HEK293T (cell line): ENCODE data around the gene PAK2.
A peak's percentile ranks its signal among the peaks of the same experiment; 100 is the strongest.
"Not testable (repeated sequence)": the region's sequence is repeated elsewhere in the genome, so short reads cannot be mapped to it uniquely, and the experiment has no call there.

ENCODE experiments used
- CTCF ChIA-PET: fragments of 350-600 bp; formaldehyde crosslinking; extraction: SDS; loops from one replicate; lab custom pipeline; 2021; ENCODE audit warnings: antibody characterized with exemption, inconsistent platforms; lab: Yijun Ruan, JAX
- POLR2A ChIA-PET: fragments of 350-600 bp; formaldehyde crosslinking; extraction: SDS; loops from one replicate; lab custom pipeline; 2020; ENCODE audit warnings: antibody characterized with exemption, inconsistent platforms; lab: Yijun Ruan, JAX
- DNase-seq: peaks from one replicate; pipeline ENCODE4 v3.0.0; 2012; ENCODE audit warnings: mixed read lengths; ENCODE audit errors: extremely low spot score
- ARNT ChIP-seq: fragments of 450-650 bp; IDR thresholded peaks from 2 replicates; pipeline ENCODE4 v1.6.1; 2017; ENCODE audit warnings: mild to moderate bottlenecking
- BHLHE40 ChIP-seq: fragments of 450-650 bp; IDR thresholded peaks from 2 replicates; pipeline ENCODE4 v1.6.1; 2016; ENCODE audit warnings: mild to moderate bottlenecking, moderate library complexity, borderline replicate concordance
- CTBP1 ChIP-seq: fragments of 450-650 bp; IDR thresholded peaks from 2 replicates; pipeline ENCODE4 v1.6.1; 2016; ENCODE audit warnings: borderline replicate concordance
- ELF4 ChIP-seq: fragments of 450-650 bp; IDR thresholded peaks from 2 replicates; pipeline ENCODE4 v1.6.1; 2017; ENCODE audit warnings: antibody characterized with exemption
- FOXA1 ChIP-seq: fragments of 450-650 bp; IDR thresholded peaks from 2 replicates; pipeline ENCODE4 v1.6.1; 2016; ENCODE audit warnings: mild to moderate bottlenecking
- FOXK2 ChIP-seq: fragments of 450-650 bp; IDR thresholded peaks from 2 replicates; pipeline ENCODE4 v1.6.1; 2016; ENCODE audit warnings: mild to moderate bottlenecking
- FOXM1 ChIP-seq: fragments of 450-650 bp; IDR thresholded peaks from 2 replicates; pipeline ENCODE4 v1.6.1; 2017; ENCODE audit warnings: mild to moderate bottlenecking, borderline replicate concordance
- HDGF ChIP-seq: fragments of 450-650 bp; IDR thresholded peaks from 2 replicates; pipeline ENCODE4 v1.6.1; 2017; ENCODE audit warnings: antibody characterized with exemption, borderline replicate concordance
- L3MBTL2 ChIP-seq: fragments of 450-650 bp; conservative IDR thresholded peaks from 2 replicates; pipeline ENCODE4 v1.6.1; 2016; ENCODE audit warnings: mild to moderate bottlenecking
- LEF1 ChIP-seq: fragments of 450-650 bp; IDR thresholded peaks from 2 replicates; pipeline ENCODE4 v1.6.1; 2017; ENCODE audit warnings: mild to moderate bottlenecking, borderline replicate concordance
- NFRKB ChIP-seq: fragments of 450-650 bp; IDR thresholded peaks from 2 replicates; pipeline ENCODE4 v1.6.1; 2016; ENCODE audit warnings: mild to moderate bottlenecking, moderate library complexity
- PKNOX1 ChIP-seq: fragments of 450-650 bp; IDR thresholded peaks from 2 replicates; pipeline ENCODE4 v1.6.1; 2016
- SP1 ChIP-seq: fragments of 450-650 bp; IDR thresholded peaks from 2 replicates; pipeline ENCODE4 v1.6.1; 2017
- SUZ12 ChIP-seq: fragments of 450-650 bp; IDR thresholded peaks from 2 replicates; pipeline ENCODE4 v1.6.1; 2016; ENCODE audit warnings: mild to moderate bottlenecking
- TARDBP ChIP-seq: fragments of 450-650 bp; IDR thresholded peaks from 2 replicates; pipeline ENCODE4 v1.6.1; 2016
- ZNF384 ChIP-seq: fragments of 450-650 bp; IDR thresholded peaks from 2 replicates; pipeline ENCODE4 v1.6.1; 2016

The PAK2 gene

DNA sequence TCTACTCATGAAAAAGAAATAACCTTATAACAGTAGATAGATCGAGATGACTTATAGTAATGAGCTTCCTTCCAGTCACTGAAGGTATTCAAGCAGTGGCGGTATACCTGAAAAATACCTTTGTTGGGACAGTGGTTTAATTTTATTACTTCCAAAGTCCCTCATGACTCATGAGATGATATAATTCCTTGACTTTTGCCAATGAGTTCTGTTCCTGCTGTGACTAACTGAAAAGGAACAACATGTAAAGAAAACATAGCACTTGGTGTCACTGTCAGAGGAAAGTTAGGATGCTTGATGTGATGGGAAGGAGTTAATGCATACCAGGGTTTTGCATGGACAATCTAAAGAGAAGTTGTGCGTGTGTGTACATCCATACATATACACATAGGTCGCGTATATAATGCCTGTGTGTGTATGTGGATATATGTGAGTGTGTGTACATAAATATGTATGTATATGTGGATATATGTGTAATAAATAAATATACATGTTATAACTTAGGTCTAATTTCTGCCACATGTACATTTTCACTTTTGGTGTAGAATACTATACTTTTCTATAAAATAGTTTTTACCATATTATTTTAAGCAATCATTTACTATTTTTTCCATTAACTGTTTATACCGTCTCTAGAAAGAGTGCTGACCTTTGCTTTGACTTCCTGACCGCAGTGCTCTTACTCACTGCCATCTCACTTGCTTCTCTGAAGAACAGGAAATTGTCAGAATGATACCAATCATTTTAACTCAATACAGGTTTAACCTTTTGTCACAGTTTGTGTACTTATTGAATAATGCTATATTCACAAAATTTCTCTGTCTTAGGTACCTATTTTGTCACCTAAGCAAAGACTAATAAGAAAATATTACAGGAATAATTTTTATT lies 12.6 kb upstream of the PAK2 start:
- TF ChIP-seq TARDBP = no peak
- TF ChIP-seq HDGF = no peak
- no peak for TF ChIP-seq BHLHE40
- TF ChIP-seq ARNT = no peak
- no peak for TF ChIP-seq PKNOX1
- no peak for TF ChIP-seq NFRKB
- TF ChIP-seq LEF1 = no peak
- TF ChIP-seq SUZ12 = no peak
- no peak for TF ChIP-seq FOXM1
- TF ChIP-seq ELF4 = no peak
- TF ChIP-seq ZNF384 = no peak
- TF ChIP-seq CTBP1 = no peak
- no peak for TF ChIP-seq FOXK2
- no peak for TF ChIP-seq FOXA1
- no peak for TF ChIP-seq SP1
- ChIA-PET CTCF (no interaction called here), POLR2A (no interaction called here)
- no peak for DNase-seq

GRCh38 chr3:196735751-196736150 lies 3.9 kb upstream of the PAK2 start:
- TF ChIP-seq SP1 (no peak), L3MBTL2 (no peak), NFRKB (no peak), LEF1 (no peak)
- POLR2A ChIA-PET = no interaction called here
- CTCF ChIA-PET = no interaction called here
- no peak for DNase-seq

DNA sequence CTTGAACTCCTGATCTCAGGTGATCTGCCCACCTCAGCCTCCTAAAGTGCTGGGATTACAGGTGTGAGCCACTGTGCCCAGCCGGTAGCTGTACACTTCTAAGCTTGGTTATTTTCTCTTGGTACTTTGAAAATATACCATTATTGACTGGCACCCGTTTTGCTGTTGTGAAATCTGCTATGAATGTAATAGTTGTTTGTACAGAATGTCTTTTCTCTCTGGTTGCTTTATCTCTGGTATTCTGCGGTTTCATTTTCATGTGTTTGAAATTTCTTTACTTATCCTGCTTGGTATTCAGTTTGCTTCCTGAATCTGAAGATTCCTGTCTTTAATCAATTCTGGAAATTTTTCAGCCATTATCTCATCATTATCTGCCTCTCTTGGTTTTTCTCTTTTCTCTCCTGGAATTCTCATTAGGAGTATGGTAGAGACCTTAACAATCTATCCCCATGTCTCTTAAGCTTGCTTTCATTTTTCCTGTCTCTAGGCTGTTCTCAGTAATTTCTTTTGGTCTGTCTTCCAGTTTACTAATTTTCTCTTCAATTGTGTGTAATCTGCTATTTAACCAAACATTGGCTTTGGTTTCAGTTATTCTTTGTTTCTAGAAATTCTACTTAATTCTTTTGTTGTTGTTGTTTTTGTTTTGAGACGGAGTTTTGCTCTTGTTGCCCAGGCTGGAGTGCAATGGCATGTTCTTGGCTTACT lies 2.8 kb upstream of the PAK2 start:
- DNase-seq = no peak
- POLR2A ChIA-PET = no interaction called here
- TF ChIP-seq FOXK2 (no peak), HDGF (no peak)
- CTCF ChIA-PET = no interaction called here

DNA sequence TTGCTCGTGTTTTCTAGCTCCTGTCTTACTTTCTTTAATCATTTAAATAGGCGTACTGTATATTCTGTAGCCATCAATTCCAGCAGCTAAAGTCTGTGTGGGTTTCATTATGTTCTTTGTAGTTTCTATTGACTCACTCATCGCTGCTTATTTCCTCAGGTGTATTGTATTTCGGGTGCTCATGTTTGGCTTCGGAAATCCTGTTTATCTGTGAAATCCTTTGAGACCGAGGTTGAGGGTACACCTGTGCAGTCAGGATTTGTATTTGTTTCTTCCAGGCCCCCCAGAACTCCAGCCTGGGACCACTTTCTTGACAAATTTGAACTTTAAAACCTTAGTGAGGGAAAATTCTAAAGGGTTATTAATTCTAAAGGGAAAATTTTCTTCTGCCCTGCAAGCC lies 2.0 kb upstream of the PAK2 start:
- ChIA-PET CTCF (no interaction called here), POLR2A (no interaction called here)
- no peak for TF ChIP-seq FOXK2
- TF ChIP-seq SUZ12 = no peak
- TF ChIP-seq SP1 = no peak
- no peak for TF ChIP-seq PKNOX1
- TF ChIP-seq FOXM1 = no peak
- no peak for TF ChIP-seq FOXA1
- no peak for TF ChIP-seq BHLHE40
- no peak for TF ChIP-seq L3MBTL2
- TF ChIP-seq ELF4 = no peak
- TF ChIP-seq ZNF384 = no peak
- no peak for TF ChIP-seq LEF1
- no peak for TF ChIP-seq CTBP1
- TF ChIP-seq ARNT = no peak
- TF ChIP-seq TARDBP = no peak
- no peak for TF ChIP-seq HDGF
- no peak for DNase-seq

DNA sequence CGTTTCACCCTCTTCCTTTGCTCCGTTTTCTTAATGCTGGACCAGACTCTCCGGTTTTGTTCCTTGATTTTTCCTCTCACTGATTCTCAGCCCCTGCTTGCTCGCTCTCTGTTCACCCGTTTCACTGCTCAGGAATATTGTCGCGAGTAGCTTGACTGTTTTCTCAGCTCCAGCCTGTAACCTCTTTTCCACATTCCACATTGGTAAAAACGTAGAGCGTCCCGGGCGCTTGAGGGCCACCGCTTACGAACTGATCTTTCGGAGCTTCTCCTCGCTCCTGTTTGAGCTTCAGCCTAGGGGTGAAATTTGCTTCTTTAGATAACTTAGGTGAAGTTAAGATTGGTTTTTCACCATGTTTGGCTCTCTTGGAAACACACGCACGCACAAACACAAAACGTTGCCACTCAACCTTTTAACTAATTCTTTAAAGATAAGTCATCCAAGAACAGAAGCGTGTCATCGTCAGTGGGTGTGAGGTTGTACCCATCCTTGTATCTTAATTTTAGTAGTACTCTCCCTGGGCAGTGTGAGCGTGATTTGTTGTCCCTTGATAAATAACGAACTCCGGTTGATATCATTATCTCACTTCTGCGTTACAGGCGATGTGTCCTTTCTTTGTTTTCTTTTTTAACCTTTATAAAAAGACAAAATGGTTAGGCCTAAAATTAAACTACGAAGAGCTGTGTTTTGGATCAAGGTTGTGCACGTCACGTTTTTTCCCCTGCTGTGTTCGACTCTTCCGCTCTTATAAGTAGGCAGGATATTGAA lies 1.0 kb downstream of the PAK2 start:
- TF ChIP-seq NFRKB = no peak
- no peak for TF ChIP-seq HDGF
- TF ChIP-seq TARDBP = no peak
- no peak for TF ChIP-seq ELF4
- TF ChIP-seq ARNT = no peak
- TF ChIP-seq ZNF384 = no peak
- no peak for TF ChIP-seq CTBP1
- TF ChIP-seq FOXA1 = no peak
- no peak for TF ChIP-seq SP1
- TF ChIP-seq BHLHE40 = no peak
- peak; percentile 10 for DNase-seq
- POLR2A ChIA-PET = interaction anchor here (0.9 to 1.6 kb wide), 9 partner anchors 10 to 202 kb away, joined by 3 to 7 read pairs (median 3); partner anchors contain the start of genes CEP19, NCBP2, PIGX and SENP5
- CTCF ChIA-PET = no interaction called here

DNA sequence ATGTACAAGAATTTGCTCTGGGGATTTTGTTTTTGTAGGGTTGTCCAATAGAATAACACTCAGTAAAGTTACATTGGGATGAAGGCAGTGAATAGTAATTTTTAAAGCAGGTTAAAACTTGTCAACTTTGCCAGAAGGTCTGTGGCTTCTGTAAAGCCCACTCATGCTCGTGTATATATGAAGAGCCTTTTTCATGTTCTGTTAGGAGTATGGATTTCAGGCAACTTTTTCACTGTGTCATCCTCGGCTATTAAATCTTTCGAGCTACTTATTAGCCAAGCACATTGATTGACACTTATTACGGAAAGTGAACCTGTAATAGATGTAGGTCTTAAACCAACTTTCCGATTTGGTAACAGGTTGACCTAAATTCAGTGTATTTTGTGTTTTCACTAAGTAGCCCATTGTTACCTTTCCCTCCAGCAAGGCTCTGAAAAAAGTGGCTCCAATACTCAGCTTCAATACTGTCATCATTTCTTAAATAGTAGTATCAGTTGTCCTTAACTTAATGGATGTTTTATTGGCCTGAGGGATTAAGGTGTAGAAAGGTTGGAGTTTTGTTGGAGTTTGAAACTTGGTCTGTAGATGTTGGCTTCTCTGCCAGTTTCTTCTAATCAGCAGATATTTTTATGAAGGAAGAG lies 1.7 kb downstream of the PAK2 start:
- ChIA-PET POLR2A (interaction anchor here (1.0 to 1.3 kb wide), 3 partner anchors 27 to 127 kb away, joined by 3 to 6 read pairs (median 3); partner anchors contain the start of genes CEP19, PIGX and SENP5), CTCF (no interaction called here)
- no peak for TF ChIP-seq L3MBTL2
- peak; percentile 77 for TF ChIP-seq PKNOX1
- DNase-seq = no peak

DNA sequence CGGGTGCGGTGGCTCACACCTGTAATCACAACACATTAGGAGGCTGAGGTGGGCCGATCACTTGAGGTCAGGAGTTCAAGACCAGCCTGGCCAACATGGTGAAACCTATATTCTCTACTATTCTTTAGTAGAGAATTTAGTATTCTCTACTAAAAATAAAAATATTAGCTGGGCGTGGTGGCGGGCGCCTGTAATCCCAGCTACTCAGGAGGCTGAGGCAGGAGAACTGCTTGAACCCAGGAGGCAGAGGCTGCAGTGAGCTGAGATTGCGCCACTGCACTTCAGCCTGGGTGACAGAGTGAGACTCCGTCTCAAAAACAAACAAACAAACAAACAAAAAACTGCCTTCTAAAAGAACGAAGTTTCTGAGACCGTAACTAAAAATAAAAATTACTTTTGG lies 3.9 kb downstream of the PAK2 start:
- CTCF ChIA-PET = not testable (repeated sequence)

More for the DNA sequence above, 3.9 kb downstream of the PAK2 start:
- POLR2A ChIA-PET, DNase-seq: not testable (repeated sequence)
